ENCODE measurements around the gene RARA. TPM values are rescaled to one million over a fixed set of nuclear protein-coding genes. Genes with fewer than 3 reads are reported as not detected.

Gene RARA
- total RNA-seq, 2 donors from 2014 or later, result 28.5 to 51.7 TPM

GRCh38 chr17:40361063-40361924, 52.3 kb downstream of the RARA start:
- Histone ChIP-seq H3K4me3 (no peak overlapping the region), H3K9me3 (no peaks in the 10 kb centered on the region), H3K27me3 (no peaks in the 10 kb centered on the region), H3K4me1 (peaks cover 0 to 15% of the 10 kb centered on the region in 2 donors), H3K27ac (no peak overlapping the region), H3K36me3 (peaks cover 7% of the 10 kb centered on the region)
- DNase-seq (ENCODE audit: low spot score), result no peak
- TF ChIP-seq CTCF (IDR thresholded peaks at IDR 0.05), result no peak

GRCh38 chr17:40361925-40362695, 53.1 kb downstream of the RARA start:
- Histone ChIP-seq H3K36me3 (no peaks in the 10 kb centered on the region), H3K4me1 (peaks cover 0 to 14% of the 10 kb centered on the region in 2 donors), H3K4me3 (peak overlapping the region in 1 of 2 donors; percentile 57), H3K27ac (no peak overlapping the region), H3K9me3 (no peaks in the 10 kb centered on the region), H3K27me3 (no peaks in the 10 kb centered on the region)
- TF ChIP-seq CTCF (IDR thresholded peaks at IDR 0.05), result no peak
- DNase-seq (ENCODE audit: low spot score), result no peak

- Histone ChIP-seq H3K4me1 (peaks cover 0 to 14% of the 10 kb centered on the region in 2 donors), H3K36me3 (no peaks in the 10 kb centered on the region), H3K4me3 (peak overlapping the region; percentile 36 to 57), H3K27me3 (no peaks in the 10 kb centered on the region), H3K27ac (no peak overlapping the region), H3K9me3 (no peaks in the 10 kb centered on the region)
- TF ChIP-seq CTCF (IDR thresholded peaks at IDR 0.05), result peak; percentile 30 to 65
- DNase-seq (ENCODE audit: low spot score), result no peak
Observed at GRCh38 chr17:40362696-40363110, 53.7 kb downstream of the RARA start.

- no peak for DNase-seq (ENCODE audit: low spot score)
Observed at GRCh38 chr17:40363111-40363827, 54.3 kb downstream of the RARA start.

More at GRCh38 chr17:40363111-40363827, 54.3 kb downstream of the RARA start:
- Histone ChIP-seq H3K36me3 (no peaks in the 10 kb centered on the region), H3K4me3 (peak overlapping the region; percentile 36 to 57), H3K4me1 (peaks cover 0 to 14% of the 10 kb centered on the region in 2 donors), H3K9me3 (no peaks in the 10 kb centered on the region), H3K27ac (no peak overlapping the region), H3K27me3 (no peaks in the 10 kb centered on the region)
- no peak for TF ChIP-seq CTCF (IDR thresholded peaks at IDR 0.05)
